AG09319 (cell line): ENCODE measurements around the gene PPP1R2.

Experiments
- DNase-seq: peaks from one replicate; pipeline ENCODE4 v3.0.0-alpha.2; 2010; ENCODE audit warnings: low read depth; ENCODE audit errors: extremely low read depth
- TF ChIP-seq, protein P1 (sequence below): IDR thresholded peaks from 2 replicates; pipeline ENCODE4 v1.5.1; 2011; ENCODE audit warnings: low read depth, mild to moderate bottlenecking, inconsistent platforms, low read length, moderate library complexity

PPP1R2 gene

DNA sequence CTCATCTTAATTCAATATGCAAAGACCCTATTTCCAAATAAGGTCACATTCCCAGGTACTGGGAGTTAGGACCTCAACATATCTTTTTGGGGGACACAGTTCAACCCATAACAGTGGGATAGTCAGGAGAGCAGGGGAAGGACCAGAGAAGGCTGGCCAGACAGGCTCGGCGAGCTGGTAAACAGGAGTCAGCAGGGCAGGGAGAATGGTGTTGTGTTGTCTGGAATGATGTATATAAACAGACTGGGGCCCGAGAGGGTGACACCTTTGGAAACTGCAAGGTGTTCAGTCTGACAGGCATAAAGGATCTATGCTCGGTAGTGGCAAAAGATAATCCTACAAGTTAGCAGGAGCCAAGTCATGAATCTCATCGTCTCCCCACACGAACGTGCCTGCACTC lies 10.1 kb upstream of the PPP1R2 start:
- DNase-seq = no peak
- TF ChIP-seq, protein P1, sequence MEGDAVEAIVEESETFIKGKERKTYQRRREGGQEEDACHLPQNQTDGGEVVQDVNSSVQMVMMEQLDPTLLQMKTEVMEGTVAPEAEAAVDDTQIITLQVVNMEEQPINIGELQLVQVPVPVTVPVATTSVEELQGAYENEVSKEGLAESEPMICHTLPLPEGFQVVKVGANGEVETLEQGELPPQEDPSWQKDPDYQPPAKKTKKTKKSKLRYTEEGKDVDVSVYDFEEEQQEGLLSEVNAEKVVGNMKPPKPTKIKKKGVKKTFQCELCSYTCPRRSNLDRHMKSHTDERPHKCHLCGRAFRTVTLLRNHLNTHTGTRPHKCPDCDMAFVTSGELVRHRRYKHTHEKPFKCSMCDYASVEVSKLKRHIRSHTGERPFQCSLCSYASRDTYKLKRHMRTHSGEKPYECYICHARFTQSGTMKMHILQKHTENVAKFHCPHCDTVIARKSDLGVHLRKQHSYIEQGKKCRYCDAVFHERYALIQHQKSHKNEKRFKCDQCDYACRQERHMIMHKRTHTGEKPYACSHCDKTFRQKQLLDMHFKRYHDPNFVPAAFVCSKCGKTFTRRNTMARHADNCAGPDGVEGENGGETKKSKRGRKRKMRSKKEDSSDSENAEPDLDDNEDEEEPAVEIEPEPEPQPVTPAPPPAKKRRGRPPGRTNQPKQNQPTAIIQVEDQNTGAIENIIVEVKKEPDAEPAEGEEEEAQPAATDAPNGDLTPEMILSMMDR = no peak

DNA sequence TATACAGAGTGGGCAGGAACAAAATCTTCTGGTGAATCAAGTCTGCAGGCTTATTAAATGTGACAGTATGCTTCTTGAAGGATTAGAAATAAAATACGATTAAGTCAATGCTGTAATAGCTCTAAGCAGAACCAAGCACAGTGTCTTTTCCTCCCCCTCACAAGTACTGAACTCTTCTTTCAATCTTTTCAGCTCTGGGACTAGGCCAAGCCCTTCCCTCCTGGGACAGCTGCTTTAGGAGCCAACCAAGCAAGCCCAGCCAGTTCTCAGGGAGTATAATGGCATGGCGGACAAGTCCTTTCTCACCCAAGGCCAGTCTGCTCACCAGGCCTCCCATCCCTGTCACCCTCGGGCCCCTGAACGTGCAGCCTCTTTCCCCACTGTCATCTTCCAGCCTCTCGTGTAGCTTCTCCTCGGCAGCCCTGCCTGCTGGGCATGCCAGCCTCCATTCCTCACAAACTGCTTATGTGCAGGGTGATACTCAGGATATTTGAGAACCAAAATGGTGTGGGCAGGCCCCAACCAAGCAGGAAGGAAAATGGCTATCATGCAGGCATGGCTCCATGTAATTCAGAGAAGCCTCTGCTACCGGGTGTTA lies 8.4 kb upstream of the PPP1R2 start:
- TF ChIP-seq, protein P1 = no peak

DNA sequence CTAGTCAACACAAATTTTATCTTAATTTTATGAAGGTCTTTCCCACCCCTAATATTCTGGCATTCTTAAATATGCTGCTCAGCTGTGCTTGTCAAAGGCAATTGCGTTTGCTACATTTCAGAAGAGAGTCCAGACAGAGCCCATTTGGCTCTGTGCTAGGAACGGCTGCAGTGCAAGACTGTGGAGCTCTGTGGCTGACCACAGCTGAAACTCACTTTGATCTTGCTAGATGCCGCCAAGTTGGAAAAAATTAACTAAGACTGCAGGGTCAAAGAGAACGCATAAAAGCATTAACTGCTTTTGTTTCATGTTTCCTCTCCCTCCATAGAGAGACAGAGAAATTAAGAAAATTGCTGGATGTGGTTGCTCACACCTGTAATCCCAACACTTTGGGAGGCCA lies 7.6 kb upstream of the PPP1R2 start:
- no peak for DNase-seq
- TF ChIP-seq, protein P1 = no peak

More for the DNA sequence above, 8.4 kb upstream of the PPP1R2 start:
- no peak for DNase-seq

DNA sequence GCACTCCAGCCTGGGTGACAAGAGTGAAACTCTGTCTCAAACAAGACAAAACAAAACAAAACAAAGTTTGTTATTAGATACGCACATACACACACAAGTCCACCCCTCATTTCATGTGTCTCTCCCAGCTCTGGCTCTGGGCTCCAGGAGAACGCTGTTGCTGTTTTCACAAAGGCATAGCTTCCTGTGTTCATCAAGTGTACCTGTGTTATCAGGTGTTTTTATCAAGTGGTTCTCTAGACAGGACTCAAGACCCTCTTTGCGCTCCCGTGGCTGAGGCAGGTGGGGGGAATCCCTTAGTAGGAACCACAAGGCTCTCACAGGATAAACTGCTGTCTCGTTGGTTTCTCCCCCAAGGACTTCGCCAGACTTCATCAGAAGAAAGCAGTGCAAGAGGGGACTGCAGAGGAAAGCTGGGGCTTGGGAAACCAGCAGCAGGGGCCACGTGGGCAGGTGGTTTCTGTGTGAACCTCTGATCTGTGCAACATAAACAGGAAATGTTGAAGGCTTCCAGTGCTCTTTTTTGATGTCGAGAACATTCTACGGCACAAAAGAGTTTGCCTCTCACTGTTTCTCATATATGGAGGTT lies 6.9 kb upstream of the PPP1R2 start:
- no peak for DNase-seq
- TF ChIP-seq, protein P1 = no peak

DNA sequence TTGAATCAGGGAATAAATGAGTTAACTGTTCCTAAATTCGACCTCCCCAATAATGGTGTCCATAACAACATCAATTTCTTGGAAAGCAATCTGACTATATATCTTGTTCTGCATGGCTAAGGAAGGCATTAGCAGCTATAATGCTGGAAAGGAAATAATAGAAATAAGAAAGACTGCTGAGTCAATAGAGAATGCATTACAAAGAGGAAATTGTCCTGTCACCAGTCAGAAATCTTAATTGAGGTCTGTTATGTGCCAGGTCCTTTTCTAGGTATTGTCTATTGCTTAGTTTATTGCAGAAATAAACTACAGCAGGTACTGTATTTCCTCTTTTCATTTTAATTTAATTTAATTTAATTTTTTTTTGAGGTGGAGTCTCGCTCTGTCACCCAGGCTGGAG lies 5.9 kb upstream of the PPP1R2 start:
- DNase-seq = no peak
- TF ChIP-seq, protein P1 = no peak

DNA sequence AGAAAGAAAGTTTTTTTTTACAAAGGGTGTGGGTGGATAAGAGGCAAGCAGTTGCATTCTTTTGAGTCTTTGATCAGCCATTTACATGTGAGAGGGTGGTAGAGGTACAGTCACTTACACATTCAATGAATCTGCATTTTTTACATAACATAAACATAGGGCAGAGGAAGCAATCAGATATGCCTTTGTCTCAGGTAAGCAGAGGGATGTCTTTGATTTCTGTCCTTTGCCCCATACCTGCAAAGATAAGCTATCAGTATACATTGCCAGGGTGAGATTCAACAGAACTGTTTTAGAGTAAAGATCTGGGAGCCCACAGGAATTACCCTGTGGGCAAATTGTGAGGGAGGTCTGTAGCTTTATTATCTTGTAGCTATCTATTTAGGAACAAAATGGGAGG lies 5.4 kb upstream of the PPP1R2 start:
- TF ChIP-seq, protein P1 = no peak

DNA sequence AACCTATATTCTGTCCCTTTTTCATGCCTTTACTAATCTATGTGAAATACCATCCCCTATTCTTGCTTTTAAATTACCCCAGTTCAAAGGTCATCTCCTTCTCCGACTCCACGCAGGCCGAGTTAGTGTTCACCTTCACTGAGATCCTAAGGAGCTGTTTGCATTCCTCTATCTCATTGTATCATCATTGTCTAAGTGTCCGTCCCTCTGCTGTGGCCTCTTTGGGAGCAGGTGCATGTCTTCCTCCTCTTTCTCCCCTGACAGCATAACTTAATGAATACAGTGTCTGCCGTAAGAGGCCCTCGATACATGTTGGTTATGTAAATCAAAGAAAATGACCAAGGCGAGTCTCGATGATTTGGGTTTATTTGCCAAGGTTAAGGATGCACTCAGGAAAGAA lies 4.9 kb upstream of the PPP1R2 start:
- TF ChIP-seq, protein P1 = no peak
- no peak for DNase-seq

More for the DNA sequence above, 5.4 kb upstream of the PPP1R2 start:
- DNase-seq = no peak
